IPS-15b (cell line): ENCODE data around the gene PCDH12.

Source experiments
- H3K27me3 ChIP-seq: one replicate; pipeline ENCODE4 v1.6.1; 2013; ENCODE audit warnings: low read length; ENCODE audit not compliant: control insufficient read depth, insufficient read depth
- H3K36me3 ChIP-seq: one replicate; pipeline ENCODE4 v1.6.1; 2013; ENCODE audit warnings: low read length; ENCODE audit not compliant: control insufficient read depth, insufficient read depth
- H3K4me1 ChIP-seq: one replicate; pipeline ENCODE4 v1.6.1; 2013; ENCODE audit warnings: mild to moderate bottlenecking, low read length; ENCODE audit not compliant: control insufficient read depth, insufficient read depth
- H3K4me3 ChIP-seq: one replicate; pipeline ENCODE4 v1.5.1; 2013; ENCODE audit warnings: low read depth, low read length
- H3K9ac ChIP-seq: one replicate; pipeline ENCODE4 v1.6.1; 2013; ENCODE audit warnings: low read depth, mild to moderate bottlenecking, low read length
- H3K9me3 ChIP-seq: one replicate; pipeline ENCODE4 v1.6.1; 2013; ENCODE audit warnings: mild to moderate bottlenecking, low read length; ENCODE audit not compliant: control insufficient read depth, insufficient read depth

Gene PCDH12

DNA sequence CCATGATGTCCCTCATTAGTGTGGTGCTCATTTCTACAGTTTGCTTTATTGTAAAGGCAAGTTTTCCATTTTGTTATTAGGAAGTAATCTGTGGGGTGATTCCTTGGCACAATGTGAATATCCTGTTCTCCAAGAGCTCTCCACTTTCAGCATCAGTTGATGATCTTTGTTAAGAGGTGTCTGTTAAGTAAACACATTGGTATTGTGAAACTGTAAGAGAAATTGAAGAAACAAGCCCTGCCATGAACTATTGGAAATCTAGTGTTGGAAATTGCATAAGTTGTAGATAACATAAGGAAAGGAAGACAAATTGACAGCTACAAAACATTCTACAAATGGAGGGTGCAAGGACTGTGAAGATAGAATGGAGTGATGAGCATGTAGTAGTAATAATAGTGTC is 28.1 kb upstream of the PCDH12 start:
- H3K4me3 ChIP-seq = no peak overlapping the region
- H3K4me1 ChIP-seq = no peaks in the 10 kb centered on the region
- H3K36me3 ChIP-seq = peaks cover 5% of the 10 kb centered on the region
- no peaks in the 10 kb centered on the region for H3K9me3 ChIP-seq
- H3K27me3 ChIP-seq = no peaks in the 10 kb centered on the region
- H3K9ac ChIP-seq = no peak overlapping the region

DNA sequence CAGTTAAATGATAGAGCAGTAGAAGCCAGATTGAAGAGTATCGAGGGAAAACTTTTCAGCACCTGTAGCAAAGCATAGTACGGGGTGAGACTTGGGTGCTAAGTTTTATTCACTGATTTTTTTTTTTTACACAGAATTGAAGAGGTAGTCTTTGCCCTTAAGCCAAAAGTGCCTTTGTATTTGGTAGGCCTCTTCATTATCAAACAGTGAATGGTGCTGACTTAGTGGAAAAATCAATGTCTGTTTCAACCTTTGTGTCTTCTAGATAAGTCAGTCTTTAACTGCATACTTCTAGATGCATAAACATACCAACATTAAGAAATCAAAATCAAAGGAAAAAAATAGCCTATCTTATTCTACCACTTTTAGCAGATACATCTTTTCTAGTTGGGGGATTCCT is 24.6 kb upstream of the PCDH12 start:
- H3K9ac ChIP-seq = no peak overlapping the region
- H3K36me3 ChIP-seq = peaks cover 10% of the 10 kb centered on the region
- no peaks in the 10 kb centered on the region for H3K9me3 ChIP-seq
- no peaks in the 10 kb centered on the region for H3K4me1 ChIP-seq
- H3K4me3 ChIP-seq = no peak overlapping the region
- H3K27me3 ChIP-seq = no peaks in the 10 kb centered on the region

DNA sequence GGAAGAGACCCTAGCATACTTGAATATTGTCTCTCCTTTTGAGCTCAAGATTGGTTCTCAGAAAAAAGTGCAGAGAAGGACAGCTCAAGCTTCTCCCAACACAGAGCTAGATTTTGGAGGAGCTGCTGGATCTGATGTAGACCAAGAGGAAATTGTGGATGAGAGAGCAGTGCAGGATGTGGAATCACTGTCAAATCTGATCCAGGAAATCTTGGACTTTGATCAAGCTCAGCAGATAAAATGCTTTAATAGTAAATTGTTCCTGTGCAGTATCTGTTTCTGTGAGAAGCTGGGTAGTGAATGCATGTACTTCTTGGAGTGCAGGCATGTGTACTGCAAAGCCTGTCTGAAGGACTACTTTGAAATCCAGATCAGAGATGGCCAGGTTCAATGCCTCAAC is 20.4 kb upstream of the PCDH12 start:
- H3K36me3 ChIP-seq = peaks cover 5% of the 10 kb centered on the region

DNA sequence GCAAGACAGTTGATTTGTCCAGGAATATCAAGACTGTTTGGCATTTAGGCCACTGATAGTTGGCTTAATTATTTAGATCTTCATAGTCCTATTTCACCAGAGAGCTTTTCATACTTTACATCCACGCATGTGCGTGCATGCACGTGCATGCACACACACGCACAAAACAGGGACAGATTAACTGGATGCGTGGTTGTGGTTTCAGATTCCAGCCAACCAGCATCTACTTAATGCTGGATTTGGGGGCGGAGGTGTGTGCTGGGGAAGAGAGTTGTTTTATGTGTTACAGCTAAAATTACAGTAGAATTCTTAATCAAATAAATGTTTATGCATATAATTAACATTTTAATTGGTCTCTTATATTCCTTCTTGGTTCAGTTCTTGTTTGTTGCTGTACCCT is 18.2 kb upstream of the PCDH12 start:
- H3K27me3 ChIP-seq = no peaks in the 10 kb centered on the region
- no peaks in the 10 kb centered on the region for H3K9me3 ChIP-seq
- no peak overlapping the region for H3K9ac ChIP-seq
- H3K4me1 ChIP-seq = no peaks in the 10 kb centered on the region
- H3K4me3 ChIP-seq = no peak overlapping the region
- H3K36me3 ChIP-seq = peaks cover 5% of the 10 kb centered on the region

More for the DNA sequence above, 20.4 kb upstream of the PCDH12 start:
- H3K4me1 ChIP-seq = no peaks in the 10 kb centered on the region
- H3K27me3 ChIP-seq = no peaks in the 10 kb centered on the region
- H3K9me3 ChIP-seq = no peaks in the 10 kb centered on the region
- H3K9ac ChIP-seq = no peak overlapping the region
- H3K4me3 ChIP-seq = no peak overlapping the region

DNA sequence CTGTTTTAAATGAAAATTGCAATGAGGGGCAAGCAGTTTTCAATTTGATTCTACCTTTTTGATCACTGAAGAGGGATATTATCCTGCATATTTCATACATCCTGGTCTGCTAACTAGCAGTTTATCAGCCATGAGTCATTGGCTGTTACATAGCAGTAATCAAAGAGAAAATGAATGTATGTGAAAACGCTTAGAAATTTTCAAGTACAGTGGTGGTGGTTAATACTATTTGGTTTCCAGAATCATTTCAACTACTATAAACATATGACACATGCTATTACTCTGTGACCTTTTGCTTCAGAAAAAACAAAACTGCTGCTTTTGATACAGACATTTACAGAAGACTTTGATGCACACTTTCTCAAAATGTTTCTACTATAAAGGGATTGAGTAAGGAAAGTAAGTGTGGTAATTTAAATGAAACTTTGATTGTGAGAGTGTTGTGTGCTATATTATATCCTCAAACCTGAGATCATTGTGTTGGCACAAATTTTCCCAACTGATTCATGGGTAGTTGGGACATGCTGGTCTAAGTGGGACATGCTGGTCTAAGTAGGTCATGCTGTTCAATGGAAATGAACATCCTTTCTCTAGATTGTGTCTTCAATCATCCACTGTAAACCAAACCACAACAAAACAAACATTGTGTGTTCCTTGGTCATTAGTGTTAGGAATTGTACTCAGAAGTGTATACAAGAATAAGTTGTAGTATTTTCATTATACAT is 16.0 kb upstream of the PCDH12 start:
- H3K36me3 ChIP-seq = no peaks in the 10 kb centered on the region
- H3K9me3 ChIP-seq = no peaks in the 10 kb centered on the region
- H3K27me3 ChIP-seq = no peaks in the 10 kb centered on the region
- no peak overlapping the region for H3K9ac ChIP-seq
- no peak overlapping the region for H3K4me3 ChIP-seq
- H3K4me1 ChIP-seq = peaks cover 3% of the 10 kb centered on the region

DNA sequence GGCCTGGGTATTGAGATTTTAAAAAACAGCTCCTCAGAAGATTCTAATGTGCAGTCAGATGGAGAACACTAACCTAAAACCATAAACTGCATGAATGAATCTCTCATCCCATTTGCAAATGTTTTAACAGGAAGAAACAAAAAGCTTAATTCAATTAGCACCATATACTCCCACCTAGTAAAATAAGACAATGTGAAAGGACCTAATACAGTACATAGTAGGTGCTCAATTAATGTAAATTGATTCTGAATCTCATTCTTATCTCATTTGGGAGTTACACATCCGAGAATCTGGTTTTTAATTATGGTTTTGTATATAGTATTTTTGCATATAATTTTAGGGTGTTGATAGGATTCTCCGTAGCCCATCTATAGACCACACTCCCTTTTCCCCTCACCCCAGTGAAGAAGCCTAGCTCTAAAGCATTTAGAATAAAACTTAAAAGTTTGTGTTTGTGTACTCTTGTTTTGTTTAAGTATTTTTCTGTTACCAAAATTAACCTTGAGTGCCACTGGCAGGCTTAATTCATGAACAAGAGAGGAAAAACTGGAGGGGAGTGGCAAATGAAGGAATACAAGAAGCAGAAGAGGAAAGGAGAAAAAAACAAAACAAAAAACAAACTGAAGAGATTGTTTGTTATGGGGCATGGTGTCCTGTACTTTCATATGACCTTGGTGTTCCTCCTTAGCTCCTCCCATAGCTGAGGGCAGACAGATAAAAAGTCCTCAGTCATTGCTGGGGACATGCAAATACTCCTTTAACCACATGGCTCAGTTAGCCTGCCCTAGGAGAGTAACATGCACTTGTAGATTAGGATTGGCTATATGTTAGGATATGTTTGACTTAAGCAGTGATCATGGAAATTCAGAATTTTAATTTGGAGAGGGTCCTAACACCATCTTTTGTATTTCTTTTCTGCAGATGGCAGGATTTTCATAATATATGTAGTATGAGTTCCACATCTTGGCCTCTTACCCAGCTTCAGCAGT is 12.1 kb upstream of the PCDH12 start:
- Histone ChIP-seq H3K9ac (peak overlapping the region; percentile 57), H3K9me3 (no peaks in the 10 kb centered on the region), H3K4me1 (peaks cover 6% of the 10 kb centered on the region), H3K4me3 (peak overlapping the region; percentile 90), H3K27me3 (no peaks in the 10 kb centered on the region), H3K36me3 (no peaks in the 10 kb centered on the region)

DNA sequence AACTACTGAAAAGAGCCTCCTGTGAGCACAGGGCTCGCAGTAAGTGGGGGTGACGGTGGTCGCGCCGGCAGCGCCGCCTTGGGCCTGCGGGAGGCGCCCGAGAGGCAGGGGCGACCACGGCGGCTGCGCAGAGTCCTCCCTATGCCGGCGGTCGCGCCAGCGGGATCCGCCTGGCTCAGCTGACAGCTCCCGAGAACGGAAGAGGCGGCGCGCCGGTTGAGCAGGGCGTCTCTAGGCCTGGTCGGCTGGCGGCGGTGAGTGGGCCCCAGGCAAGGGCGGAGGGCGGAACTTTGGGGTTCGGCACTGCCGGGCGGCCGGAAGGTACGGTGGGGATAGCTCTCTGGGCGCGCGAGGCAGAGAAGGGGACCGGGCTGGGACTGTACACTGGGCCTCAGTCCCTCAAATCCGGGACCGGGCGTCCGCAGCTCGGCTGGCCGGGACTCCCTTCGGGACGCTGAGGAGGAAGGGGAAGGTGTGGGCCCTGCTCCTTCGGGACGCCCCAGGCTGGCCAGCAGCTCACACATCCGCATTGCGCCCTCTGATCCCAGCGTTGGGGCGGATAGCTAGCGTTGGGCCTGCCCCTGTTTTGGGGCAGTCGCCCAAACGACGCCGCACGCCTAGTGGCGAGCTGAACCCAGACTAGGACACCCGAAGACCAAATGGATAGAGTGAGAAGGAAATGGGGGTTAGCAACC is 11.1 kb upstream of the PCDH12 start, which contains the start of gene RNF14:
RNF14 (plus strand) TSS at position 192 of the 695 bp plus-strand sequence. CDS start 4,484 bp downstream, outside the sequence.
- no peaks in the 10 kb centered on the region for H3K36me3 ChIP-seq
- peaks cover 6% of the 10 kb centered on the region for H3K4me1 ChIP-seq
- no peaks in the 10 kb centered on the region for H3K27me3 ChIP-seq
- H3K4me3 ChIP-seq = peak within 1 kb of the TSS; percentile 90
- peak within 1 kb of the TSS; percentile 67 for H3K9ac ChIP-seq
- H3K9me3 ChIP-seq = no peaks in the 10 kb centered on the region

DNA sequence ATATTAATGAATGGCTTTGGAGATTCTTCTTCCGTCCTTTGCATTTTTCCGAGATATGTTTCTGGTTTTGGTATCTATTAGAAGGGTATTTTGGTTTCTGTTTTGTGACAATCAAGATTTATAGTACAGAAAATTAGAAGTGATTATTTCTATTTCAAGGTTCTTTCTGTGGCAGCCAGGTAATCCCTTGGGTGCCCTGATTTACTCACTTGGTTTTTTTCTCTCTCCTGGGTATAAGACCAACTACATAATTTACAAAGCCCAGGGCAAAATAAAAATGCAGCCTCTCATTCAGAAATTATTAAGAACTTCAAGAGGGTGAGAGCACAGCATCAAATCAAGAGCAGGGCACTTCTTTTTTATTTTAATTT is 8.9 kb upstream of the PCDH12 start:
- Histone ChIP-seq H3K36me3 (no peaks in the 10 kb centered on the region), H3K9me3 (no peaks in the 10 kb centered on the region), H3K4me3 (no peak overlapping the region), H3K4me1 (peaks cover 6% of the 10 kb centered on the region), H3K27me3 (no peaks in the 10 kb centered on the region), H3K9ac (no peak overlapping the region)

DNA sequence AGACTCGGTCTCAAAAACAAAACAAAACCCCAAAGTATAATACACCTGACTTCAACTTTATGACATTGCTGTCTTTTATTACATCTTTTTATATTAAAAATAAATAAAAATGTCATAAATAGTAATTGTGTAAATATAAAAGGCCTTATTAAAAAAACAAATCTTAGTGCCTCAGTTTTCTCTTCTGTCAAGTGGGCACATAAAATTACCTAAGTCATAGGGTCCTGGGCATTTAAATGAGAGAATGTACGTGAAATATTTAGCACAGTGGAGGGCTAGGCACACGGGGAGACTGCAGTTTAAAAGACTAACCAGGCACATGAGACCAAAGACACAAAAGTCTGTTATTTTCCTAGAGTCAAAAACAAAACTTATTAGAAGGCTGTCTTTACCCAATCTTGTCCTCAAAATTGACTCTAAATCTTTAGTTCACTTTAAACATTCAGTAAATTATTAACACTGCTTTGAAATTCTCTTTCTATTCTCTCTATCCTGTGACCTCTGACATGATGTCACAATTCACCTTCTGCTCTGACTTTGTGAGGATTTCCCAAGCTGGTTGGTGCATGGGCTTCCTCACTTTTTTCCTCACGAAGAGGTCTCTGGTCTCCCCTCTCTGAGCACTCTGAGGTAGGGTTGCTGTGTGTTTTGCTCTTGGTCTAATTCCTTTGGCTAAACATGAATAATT is 8.4 kb upstream of the PCDH12 start:
- Histone ChIP-seq H3K27me3 (no peaks in the 10 kb centered on the region), H3K9ac (no peak overlapping the region), H3K9me3 (no peaks in the 10 kb centered on the region), H3K4me1 (peaks cover 6% of the 10 kb centered on the region), H3K36me3 (no peaks in the 10 kb centered on the region), H3K4me3 (no peak overlapping the region)

DNA sequence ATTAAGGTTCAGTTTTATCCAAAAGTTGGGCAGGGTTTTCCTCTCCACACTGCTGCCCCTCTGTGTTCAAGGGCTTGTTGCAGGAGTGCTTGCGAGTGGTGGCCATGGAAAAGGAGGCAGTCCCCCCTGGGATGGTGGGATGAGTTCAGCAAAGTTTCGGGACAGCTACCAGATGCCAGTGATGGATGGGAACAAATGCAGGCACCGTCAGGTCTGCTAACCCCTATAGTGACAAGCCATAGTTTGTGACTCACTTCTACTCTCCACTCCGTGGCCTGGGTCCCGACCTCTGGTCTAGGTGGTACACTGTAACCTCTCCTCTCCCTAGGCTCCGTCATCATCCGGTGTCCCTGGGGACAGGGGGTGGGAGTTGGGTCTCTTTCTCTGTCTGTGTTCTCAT is 7.1 kb upstream of the PCDH12 start:
- no peaks in the 10 kb centered on the region for H3K9me3 ChIP-seq
- peaks cover 8% of the 10 kb centered on the region for H3K4me1 ChIP-seq
- no peaks in the 10 kb centered on the region for H3K36me3 ChIP-seq
- no peaks in the 10 kb centered on the region for H3K27me3 ChIP-seq
- no peak overlapping the region for H3K9ac ChIP-seq
- no peak overlapping the region for H3K4me3 ChIP-seq

DNA sequence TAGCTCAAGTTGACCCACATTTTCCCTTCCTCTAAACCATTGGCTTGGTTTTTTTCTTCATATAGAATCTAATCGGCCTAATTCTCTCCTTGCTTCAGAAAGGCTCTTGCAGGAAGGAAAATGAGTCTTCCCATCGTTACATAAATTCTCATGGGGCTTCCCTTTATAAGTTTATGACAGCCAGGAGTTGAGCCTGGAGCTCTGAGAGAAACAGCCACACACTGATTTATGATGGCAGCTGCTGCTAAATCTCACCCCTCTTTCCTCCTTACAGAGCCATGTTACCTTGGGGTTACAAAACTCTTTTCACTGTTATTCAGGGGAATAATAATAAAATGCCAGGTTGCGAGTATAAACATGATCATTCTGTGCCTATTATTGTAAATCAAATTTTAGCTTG is 5.7 kb upstream of the PCDH12 start:
- no peaks in the 10 kb centered on the region for H3K9me3 ChIP-seq
- no peaks in the 10 kb centered on the region for H3K36me3 ChIP-seq
- H3K9ac ChIP-seq = no peak overlapping the region
- H3K27me3 ChIP-seq = no peaks in the 10 kb centered on the region
- H3K4me3 ChIP-seq = no peak overlapping the region
- H3K4me1 ChIP-seq = peaks cover 8% of the 10 kb centered on the region
